HepG2 (cell line): Measurements from ENCODE around the gene ANKUB1. TPM values are rescaled to one million over a fixed set of nuclear protein-coding genes. Genes with fewer than 3 reads are reported as not detected.

Source experiments
- DMTF1 ChIP-seq: sonication (generic); formaldehyde crosslinking; IDR thresholded peaks from 2 replicates; pipeline ENCODE4 v1.4.0; 2020; ENCODE audit warnings: mild to moderate bottlenecking, missing genetic modification reagents
- HDAC6 ChIP-seq: fragments of 200-600 bp; sonication (generic); IDR thresholded peaks from 2 replicates; pipeline ENCODE4 v1.7.0; 2017; ENCODE audit warnings: mild to moderate bottlenecking, antibody characterized with exemption, low read length, low read depth
- HNRNPLL ChIP-seq: fragments of 200-400 bp; formaldehyde crosslinking; IDR thresholded peaks from 2 replicates; pipeline ENCODE4 v1.6.1; 2017; ENCODE audit warnings: mild to moderate bottlenecking, low read depth, low read length; ENCODE audit not compliant: poor library complexity, severe bottlenecking
- KDM4B ChIP-seq: sonication (generic); formaldehyde crosslinking; IDR thresholded peaks from 2 replicates; pipeline ENCODE4 v1.4.0; 2020; ENCODE audit warnings: missing genetic modification reagents
- MZF1 ChIP-seq: sonication (generic); formaldehyde crosslinking; IDR thresholded peaks from 2 replicates; pipeline ENCODE4 v1.8.1; 2023; ENCODE audit warnings: mild to moderate bottlenecking, missing genetic modification reagents, borderline replicate concordance
- NFYC ChIP-seq: IDR thresholded peaks from 2 replicates; pipeline ENCODE4 v1.6.1; 2016; ENCODE audit warnings: missing genetic modification reagents, missing compliant biosample characterization
- NR1H2 ChIP-seq: sonication (generic); formaldehyde crosslinking; IDR thresholded peaks from 2 replicates; pipeline ENCODE4 v1.8.1; 2022; ENCODE audit warnings: low read depth, missing genetic modification reagents, borderline replicate concordance
- NR2F1 ChIP-seq, 2 experiments: fragments of 450-650 bp in 1 of 2; formaldehyde crosslinking in 1 of 2; IDR thresholded peaks; 2 replicates each; pipeline versions ENCODE4 v1.5.0 to v1.6.1; 2016 to 2020; ENCODE audit warnings: mild to moderate bottlenecking in 1 of 2, missing compliant biosample characterization in 1 of 2, missing genetic modification reagents in 1 of 2, moderate library complexity in 1 of 2
- SIN3B ChIP-seq: fragments of 150-350 bp; IDR thresholded peaks from 2 replicates; pipeline ENCODE4 v1.6.1; 2014; ENCODE audit warnings: low read length
- SP4 ChIP-seq: sonication (generic); formaldehyde crosslinking; IDR thresholded peaks from 2 replicates; pipeline ENCODE4 v1.8.1; 2023; ENCODE audit warnings: mild to moderate bottlenecking, missing genetic modification reagents
- SUZ12 ChIP-seq: fragments of 150-350 bp; IDR thresholded peaks from 2 replicates; pipeline ENCODE4 v1.6.1; 2014; ENCODE audit warnings: low read depth, low read length
- ZBTB2 ChIP-seq: sonication (generic); formaldehyde crosslinking; IDR thresholded peaks from 2 replicates; pipeline ENCODE4 v1.8.0; 2022; ENCODE audit warnings: low read depth, missing genetic modification reagents
- ZBTB38 ChIP-seq: sonication (generic); formaldehyde crosslinking; IDR thresholded peaks from 2 replicates; pipeline ENCODE4 v1.5.1; 2020; ENCODE audit warnings: mild to moderate bottlenecking, missing genetic modification reagents
- ZMYM3 ChIP-seq: sonication (generic); formaldehyde crosslinking; IDR thresholded peaks from 2 replicates; pipeline ENCODE4 v1.5.1; 2020; ENCODE audit warnings: mild to moderate bottlenecking, missing genetic modification reagents
- ZNF34 ChIP-seq: sonication (generic); formaldehyde crosslinking; IDR thresholded peaks from 2 replicates; pipeline ENCODE4 v1.4.0; 2020; ENCODE audit warnings: mild to moderate bottlenecking, missing genetic modification reagents, borderline replicate concordance
- ZNF383 ChIP-seq: sonication (generic); formaldehyde crosslinking; IDR thresholded peaks from 2 replicates; pipeline ENCODE4 v1.4.0; 2020; ENCODE audit warnings: missing genetic modification reagents, mild to moderate bottlenecking, borderline replicate concordance
- ZNF597 ChIP-seq: sonication (generic); formaldehyde crosslinking; IDR thresholded peaks from 2 replicates; pipeline ENCODE4 v1.5.0; 2020; ENCODE audit warnings: missing genetic modification reagents
- ZNF644 ChIP-seq: IDR thresholded peaks from 2 replicates; pipeline ENCODE4 v1.6.1; 2016; ENCODE audit warnings: low read depth
- ZNF703 ChIP-seq: sonication (generic); formaldehyde crosslinking; IDR thresholded peaks from 2 replicates; pipeline ENCODE4 v1.5.1; 2020; ENCODE audit warnings: missing genetic modification reagents, mild to moderate bottlenecking, moderate library complexity, borderline replicate concordance
- polyA plus RNA-seq, 8 experiments: library from polyadenylated mRNA; depleted of rRNA in 3 of 8; stranded (reverse) in 7 of 8; unstranded in 1 of 8; fragments of >200 nt; fragmentation: Illumina TruSeq in 4 of 8; extraction: Trizol in 4 of 8; gene quantifications; 2 replicates each; pipeline versions ENCODE4 v1.2.1 to v1.2.3, GENCODE V29; 2011 to 2016; ENCODE audit warnings: low read depth in 4 of 8, missing spikeins in 1 of 8, mixed read lengths in 1 of 8; ENCODE audit not compliant: insufficient read depth in 1 of 8
- total RNA-seq, 5 experiments: library from RNA; depleted of rRNA; stranded (reverse); fragments of >200 nt; fragmentation: Illumina TruSeq; extraction: Trizol; gene quantifications; 2 replicates each; pipeline ENCODE4 v1.2.3, GENCODE V29; 2016; ENCODE audit warnings: low read depth in 1 of 5
- TF ChIP-seq, protein P1 (sequence below): sonication (generic); formaldehyde crosslinking; IDR thresholded peaks from 2 replicates; pipeline ENCODE4 v1.8.0; 2022; ENCODE audit warnings: missing genetic modification reagents, mild to moderate bottlenecking, borderline replicate concordance
- TF ChIP-seq, protein P2 (sequence below): sonication (generic); formaldehyde crosslinking; IDR thresholded peaks from 2 replicates; pipeline ENCODE4 v1.4.0; 2020; ENCODE audit warnings: missing genetic modification reagents

ANKUB1 gene
- total and polyA plus RNA-seq, 2 of the 13 experiments (the other 11 are each of a cell fraction or from before 2014, with no cell fraction given), result not detected

DNA sequence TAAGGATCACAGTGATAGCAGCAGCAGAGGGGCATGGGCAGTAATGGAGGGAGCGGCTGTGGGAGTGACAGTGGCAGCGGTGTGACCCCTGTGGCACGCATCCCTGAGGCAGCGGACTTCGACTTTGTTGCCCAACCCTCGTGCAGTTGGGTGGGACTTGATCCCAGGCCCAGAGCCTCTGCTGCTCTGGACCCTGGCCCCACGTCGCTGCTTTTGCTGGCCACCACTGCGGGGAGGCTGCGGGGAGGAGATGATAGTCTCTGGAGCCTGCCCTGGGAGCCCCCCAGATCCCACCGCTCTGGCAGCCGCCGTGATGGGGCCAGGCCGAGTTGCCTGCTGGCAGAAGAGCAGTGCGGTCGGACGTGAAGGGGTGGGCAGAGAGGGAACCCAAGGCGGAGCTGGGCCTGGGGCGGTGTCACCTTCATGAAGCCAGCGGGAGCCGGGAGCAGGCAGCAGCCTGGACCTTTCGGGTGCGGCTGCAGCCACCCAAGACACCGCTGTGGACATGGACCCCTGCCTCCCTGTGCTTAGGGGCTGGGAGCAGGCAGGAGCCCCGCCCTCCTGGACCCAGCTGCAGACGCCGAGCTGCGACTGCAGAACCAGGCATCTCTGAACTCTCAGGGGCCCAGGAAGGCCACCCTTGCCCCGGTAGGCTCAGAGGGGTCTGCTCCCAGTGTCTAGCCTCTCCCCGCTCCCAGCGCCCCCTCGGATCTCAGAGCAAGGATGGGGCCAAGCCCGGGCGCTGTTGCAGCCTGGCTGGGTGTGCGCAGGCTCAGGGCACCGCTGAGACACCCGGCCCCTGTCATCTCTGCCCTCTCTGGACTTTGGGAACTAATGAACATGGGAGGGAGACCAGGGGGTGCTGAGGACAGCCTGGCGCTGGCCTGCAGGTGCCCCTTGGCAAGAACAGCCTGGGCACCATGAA is 78.4 kb downstream of the ANKUB1 start (continued):
- TF ChIP-seq SUZ12, result no peak
- peak; percentile 28 for TF ChIP-seq HNRNPLL
- TF ChIP-seq ZNF597 (CRISPR knock-in tag), result no peak
- TF ChIP-seq ZNF644 (CRISPR knock-in tag), result 0 out of 2 replicates have a peak, but pooled peaks have one; percentile 36
- no peak for TF ChIP-seq ZNF703 (CRISPR knock-in tag)
- peak; percentile 70 for TF ChIP-seq ZBTB38 (CRISPR knock-in tag)
- TF ChIP-seq ZNF383, result no peak
- TF ChIP-seq NR2F1 (CRISPR knock-in tag; IDR thresholded peaks at IDR 0.05), result peak in 1 of 2 experiments; percentile 41; a peak in 1 of 4 replicates
- no peak for TF ChIP-seq ZNF34
- no peak for TF ChIP-seq ZBTB2 (CRISPR knock-in tag)
- TF ChIP-seq KDM4B, result no peak
- no peak for TF ChIP-seq NR1H2 (CRISPR knock-in tag)
- TF ChIP-seq, protein P1, sequence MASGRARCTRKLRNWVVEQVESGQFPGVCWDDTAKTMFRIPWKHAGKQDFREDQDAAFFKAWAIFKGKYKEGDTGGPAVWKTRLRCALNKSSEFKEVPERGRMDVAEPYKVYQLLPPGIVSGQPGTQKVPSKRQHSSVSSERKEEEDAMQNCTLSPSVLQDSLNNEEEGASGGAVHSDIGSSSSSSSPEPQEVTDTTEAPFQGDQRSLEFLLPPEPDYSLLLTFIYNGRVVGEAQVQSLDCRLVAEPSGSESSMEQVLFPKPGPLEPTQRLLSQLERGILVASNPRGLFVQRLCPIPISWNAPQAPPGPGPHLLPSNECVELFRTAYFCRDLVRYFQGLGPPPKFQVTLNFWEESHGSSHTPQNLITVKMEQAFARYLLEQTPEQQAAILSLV, result peak; percentile 84; the same call in 1 of the 2 replicates
- TF ChIP-seq, protein P2, sequence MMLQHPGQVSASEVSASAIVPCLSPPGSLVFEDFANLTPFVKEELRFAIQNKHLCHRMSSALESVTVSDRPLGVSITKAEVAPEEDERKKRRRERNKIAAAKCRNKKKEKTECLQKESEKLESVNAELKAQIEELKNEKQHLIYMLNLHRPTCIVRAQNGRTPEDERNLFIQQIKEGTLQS (CRISPR knock-in tag), result no peak
- TF ChIP-seq MZF1, result no peak
- TF ChIP-seq HDAC6, result no peak
- no peak for TF ChIP-seq NFYC (CRISPR knock-in tag)
- no peak for TF ChIP-seq SIN3B
- peak; percentile 87 for TF ChIP-seq ZMYM3 (CRISPR knock-in tag)
- TF ChIP-seq DMTF1 (CRISPR knock-in tag), result no peak
- 0 out of 2 replicates have a peak, but pooled peaks have one; percentile 44 for TF ChIP-seq SP4 (CRISPR knock-in tag)
